GM18505 (cell line): ENCODE results near the gene UBE2B.
A peak's percentile ranks its signal among the peaks of the same experiment; 100 is the strongest.

Experiments used
- ATAC-seq: cut with Tn5 transposase; IDR thresholded peaks from one replicate; pipeline ENCODE4 v1.9.1; 2021; ENCODE audit not compliant: unreplicated experiment
- POLR2A ChIP-seq: IDR thresholded peaks from 4 replicates; pipeline ENCODE4 v1.6.1; 2011; ENCODE audit warnings: borderline replicate concordance; ENCODE audit not compliant: insufficient read depth, insufficient read length; ENCODE audit errors: extremely low read depth

UBE2B gene

DNA sequence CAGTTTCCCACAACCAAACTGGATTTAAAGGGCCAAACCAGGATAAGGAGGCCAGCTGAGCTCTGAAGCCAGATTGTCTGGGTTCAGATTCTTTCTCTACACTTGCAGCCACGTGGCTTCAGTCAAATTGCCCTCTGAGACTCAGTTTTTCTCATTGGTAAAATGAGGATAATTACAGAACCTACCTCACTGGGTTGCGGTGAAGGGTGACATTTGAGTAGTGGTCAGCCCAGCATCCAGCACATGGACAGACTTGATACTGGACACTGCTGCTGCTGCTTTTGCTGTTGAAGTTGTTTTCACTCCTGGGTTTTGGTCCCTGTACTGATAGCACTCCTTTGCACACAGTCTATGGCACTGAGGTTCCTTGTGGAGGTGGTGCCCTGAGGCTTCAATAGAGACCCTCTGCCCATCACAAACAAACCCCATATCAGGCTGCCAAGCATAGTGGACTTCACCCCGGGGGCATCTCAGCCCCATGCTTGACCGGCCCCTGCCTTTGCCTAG, 66.0 kb downstream of the UBE2B start:
- no peak for ATAC-seq
- peak; percentile 43 for TF ChIP-seq POLR2A

DNA sequence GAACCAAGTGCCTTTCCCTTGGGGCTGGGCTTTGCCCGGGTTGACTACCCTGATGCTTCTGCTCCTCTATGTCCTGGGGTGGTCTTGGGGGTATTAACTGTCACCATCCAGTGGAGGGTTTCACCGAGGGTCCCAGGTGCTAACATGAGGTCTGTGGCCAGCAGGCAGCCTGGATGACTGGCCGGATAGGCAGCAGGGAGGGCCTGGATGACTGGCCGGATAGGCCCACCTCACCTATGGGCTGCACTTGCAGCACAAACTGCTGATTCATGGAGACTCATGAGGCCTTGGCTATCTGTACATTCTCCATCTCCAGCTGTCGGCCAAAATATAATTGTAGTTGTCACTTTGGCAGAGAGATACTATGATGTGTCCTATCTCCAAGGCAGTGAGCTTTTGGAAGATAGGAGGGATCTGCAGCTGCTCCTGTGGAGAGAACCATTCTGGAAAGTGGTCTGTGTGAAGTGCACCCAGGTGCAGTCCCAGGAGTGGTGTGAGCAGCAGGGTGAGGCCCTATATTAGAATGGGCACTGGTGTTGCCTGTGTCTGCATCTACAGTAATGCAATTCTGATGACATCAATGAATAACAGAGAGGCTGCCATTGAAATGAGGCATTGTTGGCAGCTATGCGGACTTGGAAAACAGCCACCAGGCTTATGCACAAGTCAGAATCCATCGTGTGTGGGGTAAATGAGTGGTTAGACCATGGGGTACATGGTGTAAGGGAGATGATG, 66.6 kb downstream of the UBE2B start:
- ATAC-seq, result no peak
- no peak for TF ChIP-seq POLR2A

DNA sequence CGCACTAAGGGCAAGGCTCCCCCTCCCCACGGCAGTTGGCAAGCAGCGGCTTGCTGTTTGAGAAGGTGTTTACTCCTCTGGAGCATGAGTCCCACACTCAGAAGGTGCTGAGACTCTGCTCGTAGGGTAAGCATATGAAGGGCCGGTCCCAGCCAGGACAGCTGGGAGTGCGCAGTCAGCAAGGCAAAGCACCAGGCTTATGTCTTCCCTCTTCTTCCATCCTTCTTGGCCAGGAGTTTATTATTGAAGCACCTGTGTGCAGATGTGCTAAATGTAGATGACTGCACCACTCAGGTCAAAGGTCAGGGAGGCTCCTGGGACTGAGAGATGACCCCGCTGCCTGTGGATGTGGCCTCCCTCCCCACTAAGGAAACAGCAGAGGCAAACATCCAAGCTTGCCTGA, 67.4 kb downstream of the UBE2B start:
- no peak for ATAC-seq
- no peak for TF ChIP-seq POLR2A

DNA sequence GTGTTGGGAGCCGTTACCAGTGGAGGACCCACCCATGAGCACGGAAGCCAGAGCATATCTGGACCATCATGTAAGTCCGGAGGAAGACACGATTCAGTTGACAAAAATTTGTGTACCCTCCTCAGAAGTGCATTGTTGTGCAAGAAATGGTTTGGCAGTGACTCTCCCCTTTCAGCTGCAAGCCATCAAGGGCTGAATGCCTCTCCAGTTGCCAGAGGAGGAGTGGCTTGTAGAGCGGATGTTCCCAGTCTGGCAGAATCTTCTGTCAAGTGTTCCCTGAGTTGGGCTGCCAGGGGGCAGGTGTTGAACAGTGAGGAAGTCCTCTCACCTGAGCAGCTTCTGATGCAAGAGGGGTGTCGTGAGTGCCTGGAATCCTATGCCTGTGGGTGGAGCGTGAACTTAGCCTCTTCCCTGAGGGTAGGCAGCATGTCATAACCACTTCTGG, 67.9 kb downstream of the UBE2B start:
- no peak for TF ChIP-seq POLR2A
- no peak for ATAC-seq

DNA sequence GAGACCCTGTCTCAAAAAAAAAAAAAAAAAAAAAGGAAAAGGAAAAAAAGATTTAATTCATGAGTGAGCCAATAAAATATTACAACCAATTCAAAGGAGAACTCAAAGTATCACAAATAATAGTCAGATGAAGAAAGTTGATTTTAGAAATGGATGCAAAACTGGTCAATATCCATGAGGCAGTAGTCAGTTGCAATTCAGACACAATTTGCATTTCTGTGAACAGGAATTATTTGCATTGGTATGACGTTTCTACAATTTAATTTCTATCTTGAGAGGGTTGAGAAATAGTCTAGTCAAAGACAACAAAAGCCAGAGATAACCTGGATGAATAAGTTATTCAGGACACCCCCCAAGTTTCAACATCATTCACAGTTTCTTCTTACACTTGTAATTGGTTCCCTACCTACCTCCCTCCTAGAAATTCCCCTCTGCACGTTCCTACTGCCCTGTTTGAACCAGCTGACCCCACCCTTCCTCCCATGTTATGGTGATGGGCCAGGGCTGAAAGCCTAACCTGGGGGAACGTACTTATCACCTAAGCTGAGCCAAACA, 68.9 kb downstream of the UBE2B start:
- TF ChIP-seq POLR2A, result no peak
- ATAC-seq, result no peak
